GM10266 (cell line): ENCODE results near the gene IMPA2.

ENCODE experiments used
- DNase-seq: peaks from one replicate; pipeline ENCODE4 v3.0.0; 2012; ENCODE audit errors: extremely low spot score
- TF ChIP-seq, protein P1 (sequence below): IDR thresholded peaks from 2 replicates; pipeline ENCODE4 v1.5.1; 2012; ENCODE audit warnings: mild to moderate bottlenecking, low read depth; ENCODE audit not compliant: control insufficient read depth, insufficient read depth; ENCODE audit errors: missing control alignments

Gene IMPA2

DNA sequence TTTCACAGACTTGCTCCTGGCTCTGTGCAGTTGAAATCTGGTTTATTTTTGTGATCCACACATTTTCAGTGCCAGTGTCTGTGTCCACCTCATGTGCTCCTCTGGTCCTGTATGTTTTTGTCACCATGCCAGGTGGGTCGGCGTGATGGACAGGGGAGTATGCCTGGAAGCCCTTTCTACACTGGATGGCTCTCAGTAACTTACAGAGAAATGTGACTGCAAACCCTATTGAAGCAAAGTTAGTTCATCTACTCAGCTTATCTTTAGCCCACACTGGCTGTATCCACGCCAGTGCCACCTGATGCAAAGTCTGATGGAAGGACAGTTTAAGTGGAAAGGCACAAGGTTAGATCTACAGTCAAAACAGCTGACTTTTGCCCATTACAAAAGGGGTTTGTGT, 4.3 kb downstream of the IMPA2 start:
- no peak for DNase-seq
- TF ChIP-seq, protein P1, sequence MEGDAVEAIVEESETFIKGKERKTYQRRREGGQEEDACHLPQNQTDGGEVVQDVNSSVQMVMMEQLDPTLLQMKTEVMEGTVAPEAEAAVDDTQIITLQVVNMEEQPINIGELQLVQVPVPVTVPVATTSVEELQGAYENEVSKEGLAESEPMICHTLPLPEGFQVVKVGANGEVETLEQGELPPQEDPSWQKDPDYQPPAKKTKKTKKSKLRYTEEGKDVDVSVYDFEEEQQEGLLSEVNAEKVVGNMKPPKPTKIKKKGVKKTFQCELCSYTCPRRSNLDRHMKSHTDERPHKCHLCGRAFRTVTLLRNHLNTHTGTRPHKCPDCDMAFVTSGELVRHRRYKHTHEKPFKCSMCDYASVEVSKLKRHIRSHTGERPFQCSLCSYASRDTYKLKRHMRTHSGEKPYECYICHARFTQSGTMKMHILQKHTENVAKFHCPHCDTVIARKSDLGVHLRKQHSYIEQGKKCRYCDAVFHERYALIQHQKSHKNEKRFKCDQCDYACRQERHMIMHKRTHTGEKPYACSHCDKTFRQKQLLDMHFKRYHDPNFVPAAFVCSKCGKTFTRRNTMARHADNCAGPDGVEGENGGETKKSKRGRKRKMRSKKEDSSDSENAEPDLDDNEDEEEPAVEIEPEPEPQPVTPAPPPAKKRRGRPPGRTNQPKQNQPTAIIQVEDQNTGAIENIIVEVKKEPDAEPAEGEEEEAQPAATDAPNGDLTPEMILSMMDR: no peak

DNA sequence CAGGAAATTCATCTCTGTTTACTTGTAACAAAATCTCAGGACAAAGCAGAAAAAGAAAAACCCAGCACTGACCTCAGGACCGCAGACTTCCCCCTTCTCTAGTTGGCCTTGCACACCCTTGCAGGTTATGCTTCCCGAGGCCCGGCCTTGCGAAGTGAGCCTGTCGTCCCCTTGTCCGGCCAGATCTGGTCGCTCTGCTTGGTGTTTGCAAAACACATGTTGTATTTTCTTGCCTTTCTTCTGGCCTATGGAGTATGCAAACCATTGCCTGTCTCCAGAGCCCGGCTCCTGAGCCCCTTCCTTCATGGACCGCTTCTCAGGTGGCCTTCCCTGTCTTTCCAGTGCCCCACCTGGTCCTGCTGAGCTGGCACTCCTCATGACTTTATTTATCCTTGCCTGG, 4.8 kb downstream of the IMPA2 start:
- TF ChIP-seq, protein P1: no peak
- DNase-seq: no peak

DNA sequence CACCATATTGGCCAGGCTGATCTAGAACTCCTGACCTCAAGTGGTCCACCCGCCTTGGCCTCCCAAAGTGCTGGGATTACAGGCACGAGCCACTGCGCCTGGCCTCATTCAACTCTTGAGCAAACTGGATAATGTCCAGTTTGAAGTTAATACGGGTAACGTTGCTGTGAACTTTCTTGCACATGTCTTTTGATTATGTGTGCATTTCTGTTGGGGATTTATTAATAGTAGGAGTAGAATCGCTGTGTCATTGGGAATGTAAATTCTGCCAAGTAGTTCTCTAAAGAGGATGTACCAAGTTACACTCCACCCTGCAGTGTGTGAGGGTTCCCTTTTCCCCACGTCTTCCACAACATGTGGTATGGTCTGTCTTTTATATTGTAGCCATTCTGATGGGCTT, 6.2 kb downstream of the IMPA2 start:
- TF ChIP-seq, protein P1: no peak
- no peak for DNase-seq

DNA sequence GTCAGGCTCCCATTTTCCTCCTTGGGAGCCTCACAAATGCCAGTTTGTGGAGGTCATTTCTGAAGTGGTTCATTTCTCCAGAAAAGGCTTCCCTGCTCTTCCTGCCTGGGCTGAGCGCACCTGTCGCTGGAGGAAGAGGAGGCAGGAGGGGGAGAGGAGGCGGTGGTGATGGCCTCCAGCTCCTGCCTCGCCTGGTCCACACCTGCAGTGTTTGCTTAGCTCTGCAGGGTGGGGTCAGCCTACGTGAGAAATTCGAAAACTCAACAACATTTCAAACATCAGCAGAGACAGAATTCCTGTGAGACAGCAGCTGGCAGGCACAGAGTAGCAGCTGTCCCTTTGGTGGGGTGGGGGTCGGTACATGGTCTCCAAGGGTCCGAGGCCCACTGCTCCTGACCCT, 7.9 kb downstream of the IMPA2 start:
- TF ChIP-seq, protein P1: no peak
- DNase-seq: no peak

DNA sequence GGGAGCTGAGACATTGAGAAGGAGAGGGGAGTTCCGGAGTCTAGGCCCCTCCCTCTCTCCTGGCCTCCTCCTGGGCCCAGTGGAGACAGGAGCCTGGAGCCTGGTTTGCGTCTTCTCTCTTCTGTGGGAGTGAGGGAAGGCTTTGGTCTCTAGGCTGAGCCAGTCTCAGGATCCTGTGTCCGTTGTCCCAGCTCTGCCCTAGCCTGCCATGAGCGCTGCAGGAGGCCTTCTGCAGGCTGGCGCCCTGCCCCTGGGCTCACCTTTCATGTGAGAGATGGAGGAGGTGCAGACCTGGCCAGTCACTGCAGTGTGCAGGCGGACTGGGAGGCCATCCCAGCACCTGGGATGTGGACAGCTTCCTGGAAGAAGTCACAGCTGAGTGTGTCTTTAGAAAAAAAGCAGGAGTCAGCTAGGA, 8.7 kb downstream of the IMPA2 start:
- no peak for DNase-seq
- TF ChIP-seq, protein P1: no peak

DNA sequence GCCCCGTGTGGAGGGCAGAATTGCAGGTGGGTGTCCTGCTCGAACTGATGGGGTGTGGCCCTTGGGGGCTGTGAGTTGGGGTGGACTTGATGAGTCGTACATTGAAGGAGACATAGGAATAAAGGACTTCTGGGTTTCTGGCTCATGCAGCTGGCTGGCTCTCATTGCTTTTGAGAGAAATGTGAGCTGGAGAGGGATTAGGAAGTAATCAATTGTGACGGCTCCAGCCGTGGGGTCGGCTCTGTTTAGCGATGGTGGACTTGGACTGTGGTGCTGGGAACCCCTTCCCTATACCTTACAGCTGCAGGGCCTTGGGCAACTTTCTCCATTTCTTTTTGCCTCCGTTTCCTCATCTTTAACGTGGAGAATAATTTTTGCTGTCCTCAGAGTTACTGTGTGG, 9.2 kb downstream of the IMPA2 start:
- DNase-seq: no peak
- TF ChIP-seq, protein P1: no peak

DNA sequence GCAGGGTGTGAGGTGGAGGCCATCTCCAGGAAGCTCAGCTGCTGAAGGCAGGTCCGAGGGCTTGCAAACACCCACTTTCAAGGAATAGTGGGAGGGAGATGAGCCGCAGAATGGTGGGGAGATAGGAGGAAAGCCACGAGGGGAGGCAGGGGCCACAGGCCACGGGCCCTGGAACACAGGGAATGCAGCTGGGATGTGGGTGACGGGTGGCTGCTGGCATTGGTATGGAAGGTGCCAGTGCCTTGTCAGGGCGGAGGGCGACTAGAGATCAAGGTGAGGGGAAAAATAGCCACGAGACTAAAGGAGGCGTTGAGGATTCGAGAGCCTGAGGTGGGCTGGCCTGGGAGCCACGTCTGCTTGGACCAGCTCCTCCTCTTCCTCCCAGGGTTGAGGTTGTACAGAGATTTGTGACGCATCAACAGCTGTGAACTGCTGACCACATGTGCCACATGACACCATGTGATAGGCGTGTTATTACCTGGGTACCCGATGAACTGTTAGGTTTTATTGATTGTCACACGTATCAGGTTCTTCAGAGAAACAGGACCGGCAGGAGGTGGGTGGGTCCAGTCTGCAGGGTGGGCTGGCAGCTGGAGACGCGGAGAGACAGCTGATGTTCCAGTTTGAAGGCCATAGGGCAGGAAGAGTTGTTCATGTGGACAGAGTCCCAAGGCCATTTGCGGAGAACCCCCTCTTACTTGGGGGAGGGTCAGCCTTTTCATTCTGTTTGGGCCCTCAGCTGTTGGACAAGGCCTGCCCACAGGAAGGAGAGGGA, 9.9 kb downstream of the IMPA2 start:
- TF ChIP-seq, protein P1: no peak
- DNase-seq: no peak
